Measurements from ENCODE around the gene FAM171A2. TPM values are rescaled to one million over a fixed set of nuclear protein-coding genes. Genes with fewer than 3 reads are reported as not detected.

Gene FAM171A2
- total and polyA plus RNA-seq, 2 of the 4 experiments (the other 2 are of a cell fraction): 3.2 to 5.9 TPM

- TF ChIP-seq, protein P1, sequence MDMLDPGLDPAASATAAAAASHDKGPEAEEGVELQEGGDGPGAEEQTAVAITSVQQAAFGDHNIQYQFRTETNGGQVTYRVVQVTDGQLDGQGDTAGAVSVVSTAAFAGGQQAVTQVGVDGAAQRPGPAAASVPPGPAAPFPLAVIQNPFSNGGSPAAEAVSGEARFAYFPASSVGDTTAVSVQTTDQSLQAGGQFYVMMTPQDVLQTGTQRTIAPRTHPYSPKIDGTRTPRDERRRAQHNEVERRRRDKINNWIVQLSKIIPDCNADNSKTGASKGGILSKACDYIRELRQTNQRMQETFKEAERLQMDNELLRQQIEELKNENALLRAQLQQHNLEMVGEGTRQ (IDR thresholded peaks at IDR 0.05; ENCODE audit: low read depth, low read length): no peak
- TF ChIP-seq CEBPB (IDR thresholded peaks at IDR 0.05; ENCODE audit: low read depth, low read length) (no peak), RAD21 (IDR thresholded peaks at IDR 0.05; ENCODE audit: low read length) (no peak), POLR2A (IDR thresholded peaks at IDR 0.05; ENCODE audit: low read depth, low read length) (no peak), SMC3 (IDR thresholded peaks at IDR 0.05; ENCODE audit: low read depth, low read length) (no peak), RCOR1 (IDR thresholded peaks at IDR 0.05; ENCODE audit: insufficient replicate concordance, low read length) (no peak), NFE2L2 (IDR thresholded peaks at IDR 0.05; ENCODE audit: low read depth, low read length) (no peak), FOS (IDR thresholded peaks at IDR 0.05; ENCODE audit: low read depth, low read length) (no peak), CHD1 (IDR thresholded peaks at IDR 0.05; ENCODE audit: low read depth, low read length) (no peak), MAZ (IDR thresholded peaks at IDR 0.05; ENCODE audit: borderline replicate concordance, low read depth, low read length) (no peak), MAFK (IDR thresholded peaks at IDR 0.05; ENCODE audit: low read depth, low read length) (no peak), BHLHE40 (IDR thresholded peaks at IDR 0.05; ENCODE audit: low read depth, low read length) (no peak), ELK1 (IDR thresholded peaks at IDR 0.05; ENCODE audit: borderline replicate concordance, low read depth, low read length) (no peak), MXI1 (IDR thresholded peaks at IDR 0.05; ENCODE audit: borderline replicate concordance, low read depth, low read length) (no peak), RFX5 (IDR thresholded peaks at IDR 0.05; ENCODE audit: low read depth, low read length) (no peak)
- TF ChIP-seq, protein P2, sequence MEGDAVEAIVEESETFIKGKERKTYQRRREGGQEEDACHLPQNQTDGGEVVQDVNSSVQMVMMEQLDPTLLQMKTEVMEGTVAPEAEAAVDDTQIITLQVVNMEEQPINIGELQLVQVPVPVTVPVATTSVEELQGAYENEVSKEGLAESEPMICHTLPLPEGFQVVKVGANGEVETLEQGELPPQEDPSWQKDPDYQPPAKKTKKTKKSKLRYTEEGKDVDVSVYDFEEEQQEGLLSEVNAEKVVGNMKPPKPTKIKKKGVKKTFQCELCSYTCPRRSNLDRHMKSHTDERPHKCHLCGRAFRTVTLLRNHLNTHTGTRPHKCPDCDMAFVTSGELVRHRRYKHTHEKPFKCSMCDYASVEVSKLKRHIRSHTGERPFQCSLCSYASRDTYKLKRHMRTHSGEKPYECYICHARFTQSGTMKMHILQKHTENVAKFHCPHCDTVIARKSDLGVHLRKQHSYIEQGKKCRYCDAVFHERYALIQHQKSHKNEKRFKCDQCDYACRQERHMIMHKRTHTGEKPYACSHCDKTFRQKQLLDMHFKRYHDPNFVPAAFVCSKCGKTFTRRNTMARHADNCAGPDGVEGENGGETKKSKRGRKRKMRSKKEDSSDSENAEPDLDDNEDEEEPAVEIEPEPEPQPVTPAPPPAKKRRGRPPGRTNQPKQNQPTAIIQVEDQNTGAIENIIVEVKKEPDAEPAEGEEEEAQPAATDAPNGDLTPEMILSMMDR (conservative IDR thresholded peaks at IDR 0.05; ENCODE audit: low read depth, low read length): no peak
- Histone ChIP-seq H2BK5ac (ENCODE audit: low read depth, low read length, poor library complexity, severe bottlenecking) (no peak overlapping the region), H4K20me1 (ENCODE audit: insufficient read depth, low read length) (peaks cover 16% of the 10 kb centered on the region; the same call in 1 of the 2 replicates), H2BK20ac (ENCODE audit: low read depth, low read length) (no peak overlapping the region), H3K4me1 (ENCODE audit: control insufficient read depth, insufficient read depth, low read length) (peaks cover 4% of the 10 kb centered on the region; the same call in 1 of the 2 replicates), H3K27me3 (ENCODE audit: control insufficient read depth, insufficient read depth, low read length) (no peaks in the 10 kb centered on the region), H3K14ac (replicated peaks; ENCODE audit: low read depth, low read length) (no peak overlapping the region), H3K27ac (ENCODE audit: insufficient read depth, low read length) (no peak overlapping the region), H3K36me3 (ENCODE audit: control insufficient read depth, insufficient read depth, low read length) (peaks cover 32% of the 10 kb centered on the region), H3K9me3 (ENCODE audit: control insufficient read depth, insufficient read depth, low read length) (no peaks in the 10 kb centered on the region), H2BK120ac (ENCODE audit: low read depth, low read length) (no peak overlapping the region), H3K9me1 (ENCODE audit: insufficient read depth, low read length) (0 out of 2 replicates have a peak, but pooled peaks cover 7% of the 10 kb centered on the region), H3K23ac (ENCODE audit: low read depth, low read length) (no peak overlapping the region), H2BK15ac (ENCODE audit: low read depth, low read length) (no peak overlapping the region), H3K4me3 (ENCODE audit: insufficient read depth, low read depth, low read length) (no peak overlapping the region), H3K4me2 (ENCODE audit: low read depth, low read length) (no peak overlapping the region), H3K9ac (ENCODE audit: low read depth, low read length) (no peak overlapping the region), H2AK5ac (ENCODE audit: low read depth, low read length) (no peak overlapping the region), H4K91ac (ENCODE audit: insufficient read depth, low read depth, low read length) (no peak overlapping the region), H3K4ac (ENCODE audit: low read depth, low read length) (no peak overlapping the region), H3K56ac (ENCODE audit: extremely low read depth, insufficient read depth, low read length) (no peak overlapping the region), H2AK9ac (replicated peaks; ENCODE audit: low read depth, low read length, poor library complexity) (no peak overlapping the region), H3K79me1 (ENCODE audit: low read depth in 1 of 2, low read length in 2 of 2) (peaks cover 5 to 31% of the 10 kb centered on the region in 2 experiments), H4K5ac (ENCODE audit: low read depth, low read length) (no peak overlapping the region), H3K18ac (ENCODE audit: low read depth, low read length) (no peak overlapping the region), H2AFZ (replicated peaks; ENCODE audit: low read length, poor library complexity) (no peak overlapping the region), H4K8ac (ENCODE audit: low read depth in 2 of 2, low read length in 2 of 2) (no peak overlapping the region)
- DNase-seq (no peak), ATAC-seq (ENCODE audit: low read depth) (no peak)
- WGBS, 2 experiments (ENCODE audit: extremely low coverage in 2 of 2, insufficient read length in 1 of 2): 85% methylated on average over 4 of the region's 6 CpGs; no CpG with 5 or more reads in 1 of the 2 experiments
- no TSS peak for BruUV-seq (replicated peaks)
- dilution Hi-C loops (cut with HindIII; ENCODE audit: low sequenced_read_pairs, unreplicated experiment) (no loop called here), intact Hi-C loops (cut with micrococcal nuclease) (loop anchor here (5.0 kb wide), 1 partner anchor 147 kb away; no protein-coding TSS in a partner anchor), in situ Hi-C loops (cut with MboI; ENCODE audit: low sequenced_read_pairs) (no loop called here)
- CTCF ChIA-PET: no interaction called here
- POLR2A ChIA-PET (ENCODE audit: unreplicated experiment): no interaction called here
Observed at GRCh38 chr17:44348988-44349364, 14.7 kb downstream of the FAM171A2 start.

Data from IMR-90 (cell line).